SU-DHL-6 (cell line): ENCODE data around the gene STK35.

Source experiments
- H2AFZ ChIP-seq: fragments of 200-600 bp; sonication (generic); 2 replicates; pipeline ENCODE4 v1.6.1; 2014; ENCODE audit warnings: low read depth, mild to moderate bottlenecking, moderate library complexity, mixed read lengths, antibody characterized with exemption, low read length; ENCODE audit not compliant: severe bottlenecking
- H3F3A ChIP-seq: fragments of 200-600 bp; shearing (Covaris generic); 2 replicates; pipeline ENCODE4 v1.6.0; 2016; ENCODE audit warnings: antibody characterized with exemption, mild to moderate bottlenecking; ENCODE audit not compliant: insufficient read depth
- H3K27ac ChIP-seq: fragments of 200-600 bp; sonication (generic); 2 replicates; pipeline ENCODE4 v1.5.1; 2016; ENCODE audit warnings: low read depth, mild to moderate bottlenecking, low read length, moderate library complexity, mixed read lengths
- H3K27me3 ChIP-seq: fragments of 200-600 bp; sonication (generic), shearing (Covaris generic); 2 replicates; pipeline ENCODE4 v1.6.0; 2014; ENCODE audit warnings: mild to moderate bottlenecking, low read length
- H3K36me3 ChIP-seq: fragments of 200-600 bp; sonication (generic); 2 replicates; pipeline ENCODE4 v1.6.1; 2014; ENCODE audit warnings: mild to moderate bottlenecking, low read length, mixed read lengths
- H3K4me2 ChIP-seq: fragments of 300-600, 200-600 bp; shearing (Covaris generic), sonication (generic); 2 replicates; pipeline ENCODE4 v1.6.0; 2014; ENCODE audit warnings: low read length, low read depth, mild to moderate bottlenecking; ENCODE audit not compliant: poor library complexity, severe bottlenecking
- H3K4me3 ChIP-seq: fragments of 200-600 bp; sonication (generic); 2 replicates; pipeline ENCODE4 v1.5.1; 2014; ENCODE audit warnings: antibody characterized with exemption, low read length, mild to moderate bottlenecking, mixed read lengths; ENCODE audit not compliant: insufficient read depth, poor library complexity, severe bottlenecking
- H3K79me2 ChIP-seq: fragments of 200-600 bp; sonication (generic); 2 replicates; pipeline ENCODE4 v1.6.1; 2014; ENCODE audit warnings: mild to moderate bottlenecking, low read length, moderate library complexity; ENCODE audit not compliant: insufficient read depth
- H3K9ac ChIP-seq: fragments of 200-600 bp; sonication (generic); 2 replicates; pipeline ENCODE4 v1.7.0; 2014; ENCODE audit warnings: mild to moderate bottlenecking, low read length
- H3K9me2 ChIP-seq: fragments of 200-600 bp; sonication (generic); replicated peaks from 2 replicates; pipeline ENCODE4 v1.6.1; 2014; ENCODE audit warnings: low read length; ENCODE audit not compliant: insufficient read depth
- H3K9me3 ChIP-seq: fragments of 200-600 bp; sonication (generic); 2 replicates; pipeline ENCODE4 v1.6.1; 2014; ENCODE audit warnings: low read length, mixed read lengths; ENCODE audit not compliant: insufficient read depth
- H4K20me1 ChIP-seq: fragments of 200-600 bp; sonication (generic); 2 replicates; pipeline ENCODE4 v1.6.1; 2014; ENCODE audit warnings: low read depth, mild to moderate bottlenecking, antibody characterized with exemption, low read length, moderate library complexity, mixed read lengths
- EZH2phosphoT487 ChIP-seq: fragments of 200-600 bp; sonication (generic), shearing (Covaris generic); conservative IDR thresholded peaks from 2 replicates; pipeline ENCODE4 v1.6.1; 2018; ENCODE audit warnings: mild to moderate bottlenecking, antibody characterized with exemption, low read length, moderate library complexity, mixed read lengths
- TF ChIP-seq, protein P1 (sequence below): fragments of 200-600 bp; sonication (generic); IDR thresholded peaks from one replicate; pipeline ENCODE4 v1.5.1; 2017; ENCODE audit warnings: antibody characterized with exemption, mild to moderate bottlenecking, low read length, moderate library complexity; ENCODE audit not compliant: insufficient read depth, poor library complexity, severe bottlenecking

Gene STK35

DNA sequence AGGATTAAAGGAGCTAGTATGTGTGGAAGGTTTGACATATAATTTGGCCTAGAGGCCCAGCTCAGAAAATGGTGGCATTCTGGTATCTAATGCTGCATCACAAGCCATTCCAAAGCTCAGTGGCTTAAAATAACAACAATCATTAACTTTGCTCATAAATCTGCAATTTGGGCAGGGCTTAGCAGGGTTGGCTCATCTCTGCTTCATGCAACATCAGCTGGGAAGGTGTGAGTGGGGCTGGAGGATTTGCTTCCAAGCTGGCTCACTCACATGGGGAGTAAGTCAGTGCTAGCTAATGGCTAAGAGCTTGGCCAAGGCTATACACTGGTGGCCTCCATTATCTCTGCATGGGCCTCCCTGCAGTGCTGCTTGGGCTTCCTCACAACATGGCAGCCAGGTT lies 48.0 kb upstream of the STK35 start:
- Histone ChIP-seq H3K9me2 (no peaks in the 10 kb centered on the region), H3K27ac (no peak overlapping the region), H3K36me3 (no peaks in the 10 kb centered on the region), H3K9me3 (no peaks in the 10 kb centered on the region), H3K79me2 (no peaks in the 10 kb centered on the region), H3K9ac (no peak overlapping the region), H2AFZ (no peak overlapping the region), H4K20me1 (no peaks in the 10 kb centered on the region), H3K4me2 (no peak overlapping the region), H3K4me3 (no peak overlapping the region), H3F3A (no peaks in the 10 kb centered on the region), H3K27me3 (no peaks in the 10 kb centered on the region)
- TF ChIP-seq, protein P1, sequence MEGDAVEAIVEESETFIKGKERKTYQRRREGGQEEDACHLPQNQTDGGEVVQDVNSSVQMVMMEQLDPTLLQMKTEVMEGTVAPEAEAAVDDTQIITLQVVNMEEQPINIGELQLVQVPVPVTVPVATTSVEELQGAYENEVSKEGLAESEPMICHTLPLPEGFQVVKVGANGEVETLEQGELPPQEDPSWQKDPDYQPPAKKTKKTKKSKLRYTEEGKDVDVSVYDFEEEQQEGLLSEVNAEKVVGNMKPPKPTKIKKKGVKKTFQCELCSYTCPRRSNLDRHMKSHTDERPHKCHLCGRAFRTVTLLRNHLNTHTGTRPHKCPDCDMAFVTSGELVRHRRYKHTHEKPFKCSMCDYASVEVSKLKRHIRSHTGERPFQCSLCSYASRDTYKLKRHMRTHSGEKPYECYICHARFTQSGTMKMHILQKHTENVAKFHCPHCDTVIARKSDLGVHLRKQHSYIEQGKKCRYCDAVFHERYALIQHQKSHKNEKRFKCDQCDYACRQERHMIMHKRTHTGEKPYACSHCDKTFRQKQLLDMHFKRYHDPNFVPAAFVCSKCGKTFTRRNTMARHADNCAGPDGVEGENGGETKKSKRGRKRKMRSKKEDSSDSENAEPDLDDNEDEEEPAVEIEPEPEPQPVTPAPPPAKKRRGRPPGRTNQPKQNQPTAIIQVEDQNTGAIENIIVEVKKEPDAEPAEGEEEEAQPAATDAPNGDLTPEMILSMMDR, result no peak

DNA sequence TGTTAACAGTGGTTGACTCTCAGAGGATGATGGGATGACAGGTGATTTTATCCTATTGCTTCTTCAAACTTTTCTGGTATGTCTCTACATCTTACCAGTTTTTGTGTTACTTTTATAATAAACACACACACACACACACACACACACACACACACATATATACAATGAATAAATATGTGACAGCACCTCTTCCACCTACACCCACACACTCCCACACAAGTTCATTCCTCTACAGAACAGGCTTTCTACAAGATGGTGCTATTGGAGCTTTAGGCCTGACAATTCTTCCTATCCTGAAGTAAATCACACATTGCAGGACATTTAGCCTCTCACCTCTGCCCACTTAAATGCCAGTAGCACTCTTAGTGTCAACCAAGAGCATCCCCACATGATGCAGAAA lies 46.7 kb upstream of the STK35 start:
- H3K9me3 ChIP-seq, result no peaks in the 10 kb centered on the region
- no peak overlapping the region for H3K9ac ChIP-seq
- H3K4me2 ChIP-seq, result no peak overlapping the region
- no peak overlapping the region for H3K4me3 ChIP-seq
- no peaks in the 10 kb centered on the region for H3K79me2 ChIP-seq
- TF ChIP-seq, protein P1, result no peak
- TF ChIP-seq EZH2phosphoT487, result no peak
- no peaks in the 10 kb centered on the region for H3K9me2 ChIP-seq
- H3K27ac ChIP-seq, result no peak overlapping the region
- H4K20me1 ChIP-seq, result no peaks in the 10 kb centered on the region
- H2AFZ ChIP-seq, result no peak overlapping the region
- no peaks in the 10 kb centered on the region for H3K27me3 ChIP-seq
- H3F3A ChIP-seq, result no peaks in the 10 kb centered on the region
- no peaks in the 10 kb centered on the region for H3K36me3 ChIP-seq

GRCh38 chr20:2059411-2059810 lies 42.2 kb upstream of the STK35 start:
- Histone ChIP-seq H3K36me3 (no peaks in the 10 kb centered on the region), H3K27me3 (no peaks in the 10 kb centered on the region)

More at GRCh38 chr20:2059411-2059810, 42.2 kb upstream of the STK35 start:
- H2AFZ ChIP-seq, result no peak overlapping the region
- H3K79me2 ChIP-seq, result no peaks in the 10 kb centered on the region
- H4K20me1 ChIP-seq, result no peaks in the 10 kb centered on the region
- H3K9me3 ChIP-seq, result no peaks in the 10 kb centered on the region
- H3K4me2 ChIP-seq, result no peak overlapping the region
- H3K9me2 ChIP-seq, result no peaks in the 10 kb centered on the region
- H3F3A ChIP-seq, result no peaks in the 10 kb centered on the region
- no peak overlapping the region for H3K4me3 ChIP-seq
- TF ChIP-seq, protein P1, result no peak
- no peak for TF ChIP-seq EZH2phosphoT487
- H3K27ac ChIP-seq, result no peak overlapping the region
- no peak overlapping the region for H3K9ac ChIP-seq
